Astrocyte of the cerebellum (primary cell): ENCODE results near the gene PXDC1.
A peak's percentile ranks its signal among the peaks of the same experiment; 100 is the strongest.

ENCODE experiments used
- DNase-seq: peaks from one replicate; pipeline ENCODE4 v3.0.0-alpha.2; 2011; ENCODE audit warnings: low read depth
- H3K4me3 ChIP-seq: 2 replicates; pipeline ENCODE4 v1.5.1; 2011; ENCODE audit warnings: mild to moderate bottlenecking, low read depth, low read length, moderate library complexity
- CTCF ChIP-seq: IDR thresholded peaks from 2 replicates; pipeline ENCODE4 v1.5.1; 2012; ENCODE audit warnings: low read length, low read depth, moderate library complexity, mild to moderate bottlenecking; ENCODE audit errors: missing control alignments
- in situ Hi-C: cut with HindIII; loops from 2 replicates; pipeline ENCODE4 v1.10.0; 2017; ENCODE audit warnings: low sequenced_read_pairs

The PXDC1 gene

GRCh38 chr6:3746119-3746691 is 5.3 kb downstream of the PXDC1 start:
- TF ChIP-seq CTCF, result no peak
- DNase-seq, result no peak
- H3K4me3 ChIP-seq, result no peak overlapping the region
- in situ Hi-C loops, result no loop called here

- no peak overlapping the region for H3K4me3 ChIP-seq
- in situ Hi-C loops, result no loop called here
- TF ChIP-seq CTCF, result no peak
- DNase-seq, result no peak
Measured at GRCh38 chr6:3745566-3746118, 5.9 kb downstream of the PXDC1 start.

- no peak overlapping the region for H3K4me3 ChIP-seq
- in situ Hi-C loops, result no loop called here
- DNase-seq, result no peak
- TF ChIP-seq CTCF, result no peak
Measured at GRCh38 chr6:3744901-3745470, 6.5 kb downstream of the PXDC1 start.

- no peak for DNase-seq
- no peak overlapping the region for H3K4me3 ChIP-seq
- TF ChIP-seq CTCF, result no peak
- in situ Hi-C loops, result no loop called here
Measured at GRCh38 chr6:3744211-3744900, 7.2 kb downstream of the PXDC1 start.

GRCh38 chr6:3743541-3743940 is 8.0 kb downstream of the PXDC1 start:
- DNase-seq, result no peak
- no peak for TF ChIP-seq CTCF
- no peak overlapping the region for H3K4me3 ChIP-seq
- in situ Hi-C loops, result no loop called here

- no peak overlapping the region for H3K4me3 ChIP-seq
- in situ Hi-C loops, result no loop called here
- peak; percentile 85 for TF ChIP-seq CTCF
- DNase-seq, result peak; percentile 41
Measured at GRCh38 chr6:3742426-3743344, 8.8 kb downstream of the PXDC1 start.
